ENCODE results near the gene DLG5.
"Not testable (repeated sequence)": the region's sequence is repeated elsewhere in the genome, so short reads cannot be mapped to it uniquely, and the experiment has no call there.

The DLG5 gene

DNA sequence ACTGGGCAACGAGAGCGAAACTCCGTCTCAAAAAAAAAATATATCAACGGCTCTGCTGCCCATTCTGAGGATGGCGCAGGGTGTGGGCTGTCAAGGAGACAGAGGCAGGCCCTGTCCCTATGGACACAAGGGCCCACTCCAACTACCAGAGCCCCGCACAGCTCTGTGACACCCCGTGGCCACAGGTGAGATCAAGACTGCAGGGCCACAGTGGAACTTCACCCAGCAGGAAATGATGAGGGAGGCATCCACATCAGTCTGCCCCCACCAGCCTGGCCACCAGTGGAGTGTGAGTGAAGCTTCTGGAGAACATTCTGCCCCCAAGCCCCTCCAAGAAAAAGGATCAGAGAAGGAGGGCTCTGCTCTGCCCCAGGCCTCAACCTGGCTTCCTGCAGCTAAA, 136.7 kb downstream of the DLG5 start:
- DNase-seq, result no peak

- DNase-seq, result no peak
Measured at GRCh38 chr10:77789016-77789415, 137.5 kb downstream of the DLG5 start.

DNA sequence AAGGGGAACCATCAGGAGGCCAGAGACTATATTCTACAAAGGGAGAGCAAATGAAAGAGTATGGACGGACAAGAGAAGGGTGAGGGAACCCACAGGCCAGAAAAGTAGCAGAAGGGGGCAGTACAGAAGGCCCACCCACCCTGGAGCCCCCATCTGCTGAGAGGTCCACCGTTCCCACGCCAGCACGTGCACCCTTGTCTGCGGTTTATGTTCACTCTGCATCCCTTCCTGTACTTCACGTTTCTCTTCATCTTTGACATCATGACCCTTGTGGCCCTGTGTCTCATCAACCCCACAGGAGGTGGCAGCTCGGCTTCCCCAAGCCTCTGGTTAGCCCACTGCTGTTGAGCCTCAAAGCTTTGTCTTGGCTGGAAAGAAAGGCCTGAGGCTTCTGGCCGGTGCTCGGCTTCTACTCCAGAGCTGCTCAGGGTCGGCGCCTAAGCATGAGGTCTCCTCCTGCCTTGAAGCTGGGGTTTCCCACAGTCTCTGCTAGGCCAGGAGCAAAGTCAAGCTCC, 138.0 kb downstream of the DLG5 start:
- DNase-seq, result no peak

- DNase-seq, result no peak
Measured at GRCh38 chr10:77787440-77787839, 139.1 kb downstream of the DLG5 start.

GRCh38 chr10:77784856-77785255, 141.7 kb downstream of the DLG5 start:
- DNase-seq, result no peak

- no peak for DNase-seq
Measured at GRCh38 chr10:77782328-77783061, 144.1 kb downstream of the DLG5 start.

DNA sequence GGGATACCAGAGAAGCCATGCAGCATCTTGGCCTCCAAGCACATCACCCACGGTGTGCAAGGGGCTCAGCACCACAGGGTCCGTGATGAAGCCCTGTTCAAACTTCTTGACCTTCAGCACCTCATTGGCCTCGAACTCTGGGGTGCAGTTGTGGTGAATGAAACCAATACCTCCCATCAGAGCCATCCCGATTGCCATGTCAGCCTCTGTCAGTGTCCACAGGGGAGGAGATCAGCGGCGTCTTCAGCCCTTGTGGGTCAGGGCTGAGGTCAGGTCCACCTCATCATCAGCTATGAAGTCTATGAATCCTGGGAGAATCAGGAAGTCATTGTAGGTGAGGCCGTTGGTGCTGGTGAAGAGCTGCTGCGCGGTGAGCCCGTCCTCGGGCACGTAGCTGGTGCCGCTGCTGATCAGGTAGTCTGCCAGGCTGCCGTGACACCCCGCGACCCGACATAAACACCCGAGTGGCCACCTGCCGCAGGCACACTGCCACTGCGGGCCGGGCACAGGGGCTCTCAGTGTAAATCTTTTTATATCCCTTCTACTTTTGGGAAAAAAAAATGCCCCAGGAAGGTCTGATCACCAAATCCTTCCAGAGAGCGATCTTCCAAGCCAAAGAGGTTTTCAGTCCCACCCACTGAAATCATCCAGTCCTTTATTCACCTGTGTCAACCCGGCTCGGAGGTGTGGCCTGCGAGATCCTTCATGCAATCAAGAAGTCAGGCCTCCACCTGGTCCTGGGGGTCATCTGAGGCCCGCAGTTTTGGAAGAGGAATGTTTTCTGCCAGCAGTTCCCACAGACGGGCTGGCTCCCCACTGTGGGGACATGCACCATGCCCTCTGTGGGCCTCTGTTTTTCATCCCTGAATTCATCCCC, 144.9 kb downstream of the DLG5 start:
- DNase-seq, result no peak

DNA sequence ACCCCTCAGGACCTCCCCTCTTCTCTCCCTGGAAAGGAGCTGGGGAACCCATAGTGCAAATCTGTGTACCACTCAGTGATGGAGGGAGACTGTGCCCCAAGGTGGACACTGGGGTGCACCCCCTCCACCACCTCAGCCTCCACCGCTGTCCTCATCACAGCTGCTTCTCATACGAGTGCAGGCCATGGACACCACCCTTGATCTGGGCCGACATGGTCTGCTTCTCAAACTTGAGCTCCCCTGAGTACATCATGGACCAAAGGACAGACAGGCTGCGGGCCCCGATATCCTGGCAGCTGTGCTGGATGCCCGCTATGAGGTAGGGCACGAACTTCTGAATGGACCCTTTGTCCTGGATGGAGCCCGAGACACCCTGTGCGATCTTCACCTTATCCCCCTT, 146.4 kb downstream of the DLG5 start:
- DNase-seq, result no peak

- no peak for DNase-seq
Measured at GRCh38 chr10:77776487-77776886, 150.1 kb downstream of the DLG5 start.

GRCh38 chr10:77774940-77775391, 151.6 kb downstream of the DLG5 start:
- no peak for DNase-seq

- no peak for DNase-seq
Measured at GRCh38 chr10:77773631-77774426, 152.7 kb downstream of the DLG5 start.

GRCh38 chr10:77772852-77773600, 153.5 kb downstream of the DLG5 start:
- not testable (repeated sequence) for DNase-seq

- DNase-seq, result no peak
Measured at GRCh38 chr10:77771851-77772250, 154.7 kb downstream of the DLG5 start.

DNA sequence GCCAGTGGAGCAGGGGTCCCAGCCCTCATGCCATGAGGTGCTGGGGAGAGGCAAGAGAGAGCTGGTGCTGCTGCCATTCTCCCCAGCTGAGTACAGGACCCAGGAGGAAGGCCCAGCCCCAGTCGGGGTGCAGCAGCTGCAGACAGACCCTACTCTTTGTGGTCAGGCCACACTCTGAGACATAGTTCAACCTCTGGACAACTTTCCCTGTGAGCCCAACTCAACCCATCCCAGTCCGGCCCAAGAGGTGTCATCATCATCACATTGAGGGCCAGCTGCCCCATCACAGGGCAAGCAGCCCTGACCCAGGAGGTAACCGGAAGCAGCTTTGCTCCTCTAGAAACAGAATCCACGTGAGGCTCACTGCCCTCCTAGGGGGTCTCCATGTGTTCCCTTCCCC, 155.1 kb downstream of the DLG5 start:
- DNase-seq, result no peak

GRCh38 chr10:77770868-77771175, 155.7 kb downstream of the DLG5 start:
- DNase-seq, result no peak

GRCh38 chr10:77770081-77770867, 156.3 kb downstream of the DLG5 start:
- no peak for DNase-seq

DNA sequence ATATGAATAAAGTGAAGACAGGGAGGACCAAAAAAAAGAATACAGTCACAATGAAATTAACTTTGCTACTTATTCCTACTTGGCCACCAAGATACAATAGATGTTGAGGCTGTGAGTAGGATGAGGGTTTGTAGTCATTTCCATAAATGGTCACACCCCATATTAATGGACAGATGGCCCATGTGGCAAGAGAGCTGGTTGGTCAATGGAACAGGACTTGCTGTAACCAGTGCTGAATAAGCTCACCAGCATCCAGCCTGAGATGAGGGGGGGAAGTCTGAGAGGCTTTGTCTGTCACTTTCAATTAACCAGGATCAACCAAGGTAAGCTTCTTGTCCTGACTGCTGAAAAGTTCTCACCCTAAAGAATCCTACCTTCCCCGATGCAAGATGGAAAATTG, 158.5 kb downstream of the DLG5 start:
- no peak for DNase-seq

- DNase-seq, result no peak
Measured at GRCh38 chr10:77763453-77764430, 162.8 kb downstream of the DLG5 start.

DNA sequence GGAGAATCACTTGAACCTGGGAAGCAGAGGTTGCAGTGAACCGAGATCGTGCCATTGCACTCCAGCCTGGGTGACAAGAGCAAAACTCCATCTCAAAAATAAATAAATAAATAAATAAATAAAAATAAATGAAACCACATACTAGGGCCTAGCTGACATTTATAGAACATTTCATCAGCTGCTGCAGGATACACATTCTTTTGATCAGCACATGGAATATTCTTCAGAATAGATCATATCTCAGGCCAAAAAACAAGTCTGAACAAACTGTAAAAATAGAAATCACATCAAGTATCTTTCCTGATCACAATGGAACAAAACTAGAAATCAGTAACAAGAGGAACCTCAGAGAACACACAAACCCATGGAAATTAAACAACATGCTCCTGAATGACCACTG, 168.1 kb downstream of the DLG5 start:
- not testable (repeated sequence) for DNase-seq

Measured in T-helper 9 cell (primary cell).